ENCODE measurements around the gene HCAR2.
"Not testable (repeated sequence)": the region's sequence is repeated elsewhere in the genome, so short reads cannot be mapped to it uniquely, and the experiment has no call there.

The HCAR2 gene

GRCh38 chr12:122702890-122703611, at the start of gene HCAR2:
Gene HCAR2, minus strand, starts transcription at chr12:122703357. Its CDS starts 74 bp downstream, at chr12:122703283.
- FAIRE-seq: not testable (repeated sequence)

- no peak for FAIRE-seq
Measured at GRCh38 chr12:122752464-122753318, 49.5 kb upstream of the HCAR2 start, which contains the start of gene DENR. Gene DENR, plus strand, starts transcription at chr12:122752824. Its CDS starts 878 bp downstream, at chr12:122753702.

- not testable (repeated sequence) for FAIRE-seq
Measured at GRCh38 chr12:122750781-122751515, 47.8 kb upstream of the HCAR2 start.

- FAIRE-seq: no peak
Measured at GRCh38 chr12:122749569-122750332, 46.6 kb upstream of the HCAR2 start.

- FAIRE-seq: no peak
Measured at GRCh38 chr12:122747224-122748135, 44.3 kb upstream of the HCAR2 start.

GRCh38 chr12:122743895-122744525, 40.9 kb upstream of the HCAR2 start:
- no peak for FAIRE-seq

- FAIRE-seq: no peak
Measured at GRCh38 chr12:122740351-122740750, 37.2 kb upstream of the HCAR2 start.

DNA sequence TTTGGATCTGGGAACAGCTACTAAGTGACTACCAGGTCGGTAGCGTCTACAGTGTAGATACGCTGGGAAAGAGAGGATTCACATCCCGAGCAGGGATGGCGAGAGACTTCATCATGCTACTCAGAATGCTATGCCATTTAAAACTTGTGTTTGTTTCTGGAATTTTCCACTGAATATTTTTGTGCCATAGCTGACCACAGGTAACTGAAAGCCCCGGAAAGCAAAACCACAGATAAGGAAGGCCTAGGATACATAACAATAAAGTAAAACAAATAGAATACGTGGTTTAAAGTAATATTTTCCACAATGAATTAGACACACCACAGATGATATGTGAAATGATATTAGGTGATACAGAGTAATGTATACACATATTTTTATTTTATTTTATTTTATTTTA, 35.4 kb upstream of the HCAR2 start:
- no peak for FAIRE-seq

- FAIRE-seq: no peak
Measured at GRCh38 chr12:122732611-122733010, 29.5 kb upstream of the HCAR2 start.

DNA sequence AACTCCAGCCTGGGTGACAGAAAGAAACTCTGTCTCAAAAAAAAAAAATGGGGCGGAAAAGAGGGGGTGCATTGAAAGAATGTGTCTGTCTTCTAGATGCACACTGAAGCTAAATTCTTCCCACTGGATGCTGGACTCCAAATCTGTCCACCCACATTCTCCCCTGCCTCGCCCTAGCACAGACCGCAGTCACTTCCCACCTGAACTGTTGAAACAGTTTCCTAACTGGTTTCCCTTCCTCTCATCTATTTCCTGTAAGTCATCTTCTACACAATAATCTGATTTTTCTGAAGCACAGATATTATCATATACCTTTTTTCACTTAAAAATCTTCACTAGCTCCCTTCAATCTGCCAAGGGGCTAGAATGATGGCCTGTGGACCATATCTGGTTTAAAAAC, 29.0 kb upstream of the HCAR2 start:
- FAIRE-seq: no peak

DNA sequence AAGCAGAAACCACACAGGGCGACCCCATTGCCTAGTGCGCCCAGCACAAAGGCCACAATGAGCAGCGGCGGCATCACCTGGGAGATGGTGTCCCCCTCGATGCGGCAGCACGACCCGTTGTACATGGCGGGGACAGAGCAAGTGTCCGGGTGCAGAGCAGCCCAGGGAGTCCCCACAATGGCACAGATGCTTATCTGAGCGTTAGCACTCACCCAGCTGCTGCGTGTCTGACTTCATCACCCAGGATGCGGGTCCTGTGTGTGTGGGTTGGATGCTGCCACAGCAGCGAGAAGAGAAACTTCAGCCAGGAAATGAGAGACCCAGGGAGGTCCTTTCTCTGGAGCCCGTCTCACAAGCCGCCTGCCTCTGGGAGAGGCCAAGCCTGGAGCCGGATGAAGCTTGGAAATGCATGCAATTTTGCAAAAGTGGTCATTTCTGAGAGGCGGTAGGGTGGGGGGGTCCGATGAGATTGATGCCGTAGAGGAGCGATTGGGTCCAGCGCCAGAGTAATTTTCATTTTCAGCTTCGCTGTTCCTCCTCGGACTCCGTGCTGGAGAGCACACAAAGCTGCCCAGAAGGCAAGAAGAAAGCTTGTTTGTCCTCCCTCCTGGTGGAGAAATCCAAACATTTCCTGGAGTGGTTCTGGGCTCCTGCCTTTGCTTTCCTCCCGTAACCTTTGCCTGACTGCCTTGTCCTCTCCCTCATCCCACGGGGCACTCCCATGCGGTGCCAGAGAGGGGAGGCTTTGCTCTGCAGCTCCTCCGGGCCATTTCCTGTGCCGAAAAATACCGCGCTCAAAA, 27.3 kb upstream of the HCAR2 start, which contains the start of gene HCAR1:
TSS of gene HCAR1 (minus strand) at position 630 of the 800 bp plus-strand sequence. CDS start at position 125, 505 bp downstream.
- FAIRE-seq: no peak

DNA sequence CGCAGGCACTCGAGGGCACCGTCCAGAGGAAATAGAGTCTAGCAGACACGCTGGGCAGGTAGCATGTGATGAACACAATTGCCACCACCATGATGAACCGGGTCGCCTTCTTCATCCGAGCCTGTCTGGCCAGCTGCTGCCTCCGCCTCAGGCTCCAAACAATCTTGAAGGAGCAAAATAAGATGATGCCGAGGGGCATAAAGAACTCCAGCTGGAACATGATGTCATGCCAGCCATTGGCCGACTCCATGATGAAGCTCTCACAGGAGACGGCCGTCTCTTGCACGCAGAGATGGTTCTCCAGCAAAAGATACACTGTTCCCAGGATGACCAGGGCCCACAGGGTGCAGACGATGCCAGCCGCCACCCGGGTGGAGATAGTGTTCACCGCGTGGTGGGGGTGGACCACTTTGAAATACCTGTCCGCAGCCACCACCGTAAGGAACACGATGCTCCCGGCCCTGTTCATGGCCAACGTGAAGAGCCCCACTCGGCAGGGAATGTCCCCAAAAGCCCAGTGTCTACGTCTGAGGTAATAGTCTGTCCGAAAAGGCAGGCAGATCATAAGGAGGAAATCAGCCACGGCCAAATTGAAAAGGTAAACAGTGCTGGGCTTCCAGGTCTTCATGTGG, 26.5 kb upstream of the HCAR2 start:
- no peak for FAIRE-seq

DNA sequence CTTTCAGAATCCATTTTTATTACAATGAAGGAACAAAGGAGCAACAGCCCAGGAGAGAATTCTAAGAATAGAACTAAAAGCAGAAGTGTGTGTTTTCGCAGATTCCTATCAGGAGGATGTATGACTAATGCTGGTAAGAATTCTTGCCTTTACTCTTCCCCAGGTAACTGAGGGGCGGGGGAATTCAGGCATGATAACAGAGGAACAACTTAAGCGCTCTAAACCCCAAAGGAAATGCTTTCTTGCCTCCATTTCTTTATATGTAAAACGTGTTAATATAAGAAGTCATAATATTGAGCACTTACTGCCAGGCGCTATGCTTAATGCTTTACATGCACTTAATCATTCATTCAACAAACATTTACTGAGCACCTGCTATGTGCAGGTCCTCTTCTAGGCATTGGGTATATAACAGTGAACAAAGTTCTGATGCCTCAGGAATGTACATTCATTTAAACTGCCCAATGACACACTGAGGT, 23.0 kb upstream of the HCAR2 start:
- no peak for FAIRE-seq

- FAIRE-seq: no peak
Measured at GRCh38 chr12:122725452-122726079, 22.4 kb upstream of the HCAR2 start.

GRCh38 chr12:122724641-122725243, 21.6 kb upstream of the HCAR2 start:
- FAIRE-seq: no peak

DNA sequence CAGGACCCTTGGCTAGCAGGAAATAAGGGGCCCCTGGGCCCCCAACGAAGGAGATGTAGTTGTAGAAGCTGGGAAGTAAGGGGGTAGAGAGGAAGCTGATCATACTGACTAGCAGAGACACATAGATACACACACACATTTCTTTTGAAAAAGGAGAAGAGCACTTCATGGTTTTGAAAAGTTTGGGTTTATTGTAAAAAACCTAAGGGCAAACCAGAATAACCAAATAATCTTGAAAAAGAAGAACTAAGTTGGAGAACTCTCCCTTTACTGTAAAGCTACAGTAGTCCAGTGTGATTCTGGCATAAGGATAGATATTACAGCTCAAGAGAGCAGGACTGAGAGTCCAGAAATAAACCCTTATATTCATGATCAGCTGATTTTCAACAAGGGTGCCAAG, 19.2 kb upstream of the HCAR2 start:
- FAIRE-seq: no peak

- FAIRE-seq: no peak
Measured at GRCh38 chr12:122721057-122721545, 17.9 kb upstream of the HCAR2 start.

GRCh38 chr12:122716658-122717057, 13.5 kb upstream of the HCAR2 start, which contains the start of gene HCAR3:
Gene HCAR3, minus strand, starts transcription at chr12:122716811. Its CDS starts 74 bp downstream, at chr12:122716737.
- not testable (repeated sequence) for FAIRE-seq
